ENCODE data around the gene WFDC8. TPM values are rescaled to one million over a fixed set of nuclear protein-coding genes. Genes with fewer than 3 reads are reported as not detected.
"Not testable (repeated sequence)": the region's sequence is repeated elsewhere in the genome, so short reads cannot be mapped to it uniquely, and the experiment has no call there.

Gene WFDC8
- total RNA-seq, 1 donor from 2014 or later: not detected

DNA sequence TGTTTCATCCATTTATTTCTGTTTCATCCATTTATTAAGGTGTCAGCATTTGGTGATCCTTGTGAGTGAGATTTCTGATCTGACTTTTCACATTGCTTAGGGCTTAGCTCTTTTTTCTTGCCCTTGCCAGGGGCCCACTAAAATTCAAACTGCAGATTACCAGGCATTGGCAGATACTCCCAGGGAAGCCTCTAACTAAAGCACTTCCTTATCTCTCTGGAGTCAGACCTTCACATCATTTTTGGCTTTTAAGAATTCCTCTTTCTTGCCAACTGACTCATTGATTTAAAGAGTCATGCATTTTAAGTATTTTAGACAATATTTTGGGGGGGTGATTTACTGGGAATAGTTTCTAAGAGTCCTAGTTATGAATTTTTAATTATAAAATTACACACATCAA is 2.6 kb upstream of the WFDC8 start:
- TF ChIP-seq CTCF (conservative IDR thresholded peaks at IDR 0.05; ENCODE audit: low read depth, low read length): no peak
- DNase-seq (ENCODE audit: low read depth): no peak
- no peak overlapping the region for H3K4me3 ChIP-seq (ENCODE audit: low read depth, low read length)

DNA sequence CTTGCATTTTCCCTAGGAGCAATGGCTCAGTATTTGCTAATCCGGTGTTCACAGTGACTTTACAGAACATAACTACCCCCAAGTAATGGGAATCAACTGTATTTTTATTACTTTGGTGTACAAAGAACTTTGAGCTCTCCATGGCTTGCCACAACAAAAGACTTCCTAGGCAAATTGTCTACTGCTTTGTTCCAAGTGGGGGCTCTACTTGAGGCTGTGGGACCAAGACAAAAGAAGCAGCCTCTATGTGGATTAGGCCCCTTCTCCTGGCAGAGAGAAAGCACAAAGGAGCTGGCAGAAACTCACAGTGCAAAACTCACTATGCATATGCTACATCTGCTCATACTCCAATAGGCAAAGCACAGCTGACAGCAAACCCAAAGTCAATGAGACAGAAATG is 853 bp downstream of the WFDC8 start:
- no peak for DNase-seq (ENCODE audit: low read depth)
- no peak overlapping the region for H3K4me3 ChIP-seq (ENCODE audit: low read depth, low read length)
- no peak for TF ChIP-seq CTCF (conservative IDR thresholded peaks at IDR 0.05; ENCODE audit: low read depth, low read length)

GRCh38 chr20:45576995-45577394 is 2.1 kb downstream of the WFDC8 start:
- DNase-seq (ENCODE audit: low read depth): no peak
- H3K4me3 ChIP-seq (ENCODE audit: low read depth, low read length): no peak overlapping the region
- TF ChIP-seq CTCF (conservative IDR thresholded peaks at IDR 0.05; ENCODE audit: low read depth, low read length): no peak

- DNase-seq (ENCODE audit: low read depth): no peak
- TF ChIP-seq CTCF (conservative IDR thresholded peaks at IDR 0.05; ENCODE audit: low read depth, low read length): no peak
- H3K4me3 ChIP-seq (ENCODE audit: low read depth, low read length): no peak overlapping the region
These were observed 3.2 kb downstream of the WFDC8 start for GRCh38 chr20:45575931-45576330.

DNA sequence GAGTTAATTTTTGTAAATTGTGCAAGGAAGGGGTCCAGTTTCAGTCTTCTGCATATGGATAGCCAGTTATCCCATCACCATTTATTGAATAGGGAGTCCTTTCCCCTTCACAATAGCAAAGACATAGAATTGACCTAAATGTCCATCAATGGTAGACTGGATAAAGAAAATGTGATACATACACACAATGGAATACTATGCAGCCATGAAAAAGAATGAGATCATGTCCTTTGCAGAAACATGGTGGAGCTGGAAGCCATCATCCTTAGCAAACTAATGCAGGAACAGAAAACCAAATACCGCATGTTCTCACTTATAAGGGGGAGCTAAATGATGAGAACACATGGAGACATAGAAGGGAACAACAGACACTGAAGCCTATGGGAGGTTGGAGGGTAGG is 9.4 kb downstream of the WFDC8 start:
- H3K4me3 ChIP-seq (ENCODE audit: low read depth, low read length); DNase-seq (ENCODE audit: low read depth): not testable (repeated sequence)

DNA sequence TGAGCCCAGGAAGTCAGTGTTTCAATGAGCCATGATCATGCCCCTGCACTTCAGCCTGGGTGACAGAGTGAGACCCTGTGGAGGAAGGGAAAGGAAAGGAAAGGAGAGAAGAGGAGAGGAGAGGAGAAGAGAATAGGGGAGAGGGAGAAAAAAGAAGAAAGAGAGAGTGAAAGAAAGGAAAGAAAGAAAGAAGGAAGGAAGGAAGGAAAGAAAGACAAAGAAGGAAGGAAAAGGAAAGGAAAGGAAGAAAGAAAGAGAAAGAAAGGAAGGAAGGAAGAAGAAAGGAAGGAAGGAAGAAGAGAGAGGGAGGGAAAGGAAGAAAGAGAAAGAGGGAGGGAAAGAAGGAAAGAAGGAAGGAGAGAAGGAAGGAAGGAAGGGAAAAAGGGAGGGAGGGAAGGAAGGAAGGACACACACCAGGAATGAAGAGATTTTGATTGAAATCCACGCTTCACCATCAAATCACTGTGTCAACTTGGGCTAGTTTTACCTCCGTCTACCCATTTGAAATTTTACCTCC is 14.3 kb downstream of the WFDC8 start:
- no peak overlapping the region for H3K4me3 ChIP-seq (ENCODE audit: low read depth, low read length)
- no peak for DNase-seq (ENCODE audit: low read depth)
- no peak for TF ChIP-seq CTCF (conservative IDR thresholded peaks at IDR 0.05; ENCODE audit: low read depth, low read length)

DNA sequence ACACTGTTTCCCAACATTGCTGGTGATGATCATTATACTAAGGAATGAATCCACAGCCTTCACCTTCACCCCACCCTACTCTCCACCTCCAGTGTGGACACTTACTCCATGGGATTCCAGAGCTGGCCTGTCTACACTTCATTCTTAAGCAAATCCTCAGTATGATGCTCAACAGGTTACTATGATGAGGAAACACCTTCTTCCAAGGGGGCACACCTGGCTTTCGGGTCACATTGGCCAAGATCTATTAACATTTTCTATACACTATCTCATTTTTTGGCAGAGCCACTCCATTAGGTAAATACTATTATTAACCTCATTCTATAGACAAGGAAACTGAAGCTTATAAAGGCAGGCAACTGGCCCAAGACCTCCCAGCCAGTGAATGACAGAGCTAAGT is 23.9 kb downstream of the WFDC8 start:
- no peak overlapping the region for H3K4me3 ChIP-seq (ENCODE audit: low read depth, low read length)
- TF ChIP-seq CTCF (conservative IDR thresholded peaks at IDR 0.05; ENCODE audit: low read depth, low read length): no peak

More for the DNA sequence above, 23.9 kb downstream of the WFDC8 start:
- no peak for DNase-seq (ENCODE audit: low read depth)
